HCT116 (cell line): ENCODE measurements around the gene SLC12A7. TPM values are rescaled to one million over a fixed set of nuclear protein-coding genes. Genes with fewer than 3 reads are reported as not detected.
A peak's percentile ranks its signal among the peaks of the same experiment; 100 is the strongest.

ENCODE experiments used
- ATAC-seq: fragments of 200-7000 bp; cut with Tn5 transposase; 2 replicates; pipeline ENCODE4 v1.9.1; 2020; ENCODE audit warnings: mild to moderate bottlenecking, moderate library complexity
- BruUV-seq: library from RNA; stranded (reverse); fragments of 400-500 nt; replicated peaks from 2 replicates; lab custom pipeline; 2021; lab: Mats Ljungman, UMichigan
- CTCF ChIA-PET: fragments of 300-600 bp; sonication (Branson Sonifier 250); formaldehyde crosslinking; loops from one replicate; lab custom pipeline; 2021; ENCODE audit warnings: antibody characterized with exemption; lab: Charles Lee
- POLR2A ChIA-PET: fragments of 300-600, 350-600 bp; sonication (Branson Sonifier 250); formaldehyde crosslinking; loops from one replicate; lab custom pipeline; 2021; ENCODE audit warnings: antibody characterized with exemption; lab: Charles Lee
- RAD21 ChIA-PET, 2 experiments: fragments of 300-600 bp; sonication (Branson Sonifier 250); formaldehyde crosslinking; loops; one replicate each; lab custom pipeline; 2023; ENCODE audit warnings: low total read pairs in 2 of 2; ENCODE audit not compliant: uncharacterized antibody in 2 of 2, unreplicated experiment in 2 of 2, low non-redundant PET in 1 of 2; lab: Charles Lee
- DNase-seq: peaks from one replicate; pipeline ENCODE4 v3.0.0-alpha.2; 2010; ENCODE audit warnings: low read depth, low spot score
- H2AFZ ChIP-seq: fragments of 200-600 bp; shearing (Covaris generic), sonication (generic); 2 replicates; pipeline ENCODE4 v1.6.1; 2017; ENCODE audit warnings: low read depth, mixed run types, mixed read lengths, antibody characterized with exemption, low read length; ENCODE audit not compliant: poor library complexity, severe bottlenecking
- H3K27ac ChIP-seq: 2 replicates; pipeline ENCODE4 v1.5.1; 2012; ENCODE audit warnings: low read depth, low read length
- H3K27me3 ChIP-seq: fragments of 200-600 bp; sonication (generic); 2 replicates; pipeline ENCODE4 v1.6.1; 2016; ENCODE audit warnings: mixed run types, low read length, mixed read lengths; ENCODE audit not compliant: insufficient read depth
- H3K36me3 ChIP-seq, 2 experiments: fragments of 200-500 bp in 1 of 2; fragments of 200-600 bp in 1 of 2; sonication (Bioruptor generic) in 1 of 2; sonication (generic) in 1 of 2; 2 replicates each; pipeline versions ENCODE4 v1.5.1 to v1.6.1; 2014 to 2016; ENCODE audit warnings: low read length in 2 of 2, inconsistent platforms in 1 of 2, mixed read lengths in 1 of 2, mixed run types in 1 of 2; ENCODE audit not compliant: insufficient read depth in 2 of 2, control insufficient read depth in 1 of 2
- H3K4me1 ChIP-seq, 2 experiments: fragments of 200-600 bp in 1 of 2; sonication (generic) in 1 of 2; 2 replicates each; pipeline versions ENCODE4 v1.5.1 to v1.6.1; 2012 to 2017; ENCODE audit warnings: low read length in 2 of 2, inconsistent platforms in 1 of 2, mild to moderate bottlenecking in 1 of 2, mixed read lengths in 1 of 2, mixed run types in 1 of 2, moderate library complexity in 1 of 2; ENCODE audit not compliant: insufficient read depth in 2 of 2, control insufficient read depth in 1 of 2
- H3K4me2 ChIP-seq: fragments of 200-600 bp; sonication (generic); 2 replicates; pipeline ENCODE4 v1.6.1; 2017; ENCODE audit warnings: mixed run types, low read length, mixed read lengths
- H3K4me3 ChIP-seq, 2 experiments: fragments of 200-600 bp in 1 of 2; sonication (generic) in 1 of 2; replicated peaks in 1 of 2; 2 replicates each; pipeline ENCODE4 v1.5.1; 2011 to 2016; ENCODE audit warnings: low read length in 2 of 2, control low read depth in 1 of 2, low read depth in 1 of 2, mild to moderate bottlenecking in 1 of 2, mixed read lengths in 1 of 2, mixed run types in 1 of 2
- H3K79me2 ChIP-seq: fragments of 200-600 bp; sonication (generic); 2 replicates; pipeline ENCODE4 v1.6.1; 2017; ENCODE audit warnings: mild to moderate bottlenecking, mixed run types, low read length, moderate library complexity, mixed read lengths; ENCODE audit not compliant: insufficient read depth
- H3K9ac ChIP-seq: fragments of 200-600 bp; sonication (generic); 2 replicates; pipeline ENCODE4 v1.6.1; 2016; ENCODE audit warnings: low read length, mixed read lengths
- H3K9me2 ChIP-seq: fragments of 200-600 bp; sonication (generic), shearing (Covaris generic); 2 replicates; pipeline ENCODE4 v1.6.1; 2017; ENCODE audit warnings: mixed run types, mild to moderate bottlenecking, moderate library complexity; ENCODE audit not compliant: insufficient read depth
- H3K9me3 ChIP-seq, 2 experiments: fragments of 200-500 bp in 1 of 2; fragments of 200-600 bp in 1 of 2; sonication (Bioruptor generic) in 1 of 2; sonication (generic) in 1 of 2; 2 replicates each; pipeline ENCODE4 v1.6.1; 2014 to 2017; ENCODE audit warnings: low read length in 2 of 2, mixed read lengths in 2 of 2, inconsistent platforms in 1 of 2, low read depth in 1 of 2, mild to moderate bottlenecking in 1 of 2, mixed run types in 1 of 2, moderate library complexity in 1 of 2; ENCODE audit not compliant: control insufficient read depth in 1 of 2, insufficient read depth in 1 of 2
- H4K20me1 ChIP-seq: fragments of 200-600 bp; sonication (generic), shearing (Covaris generic); 2 replicates; pipeline ENCODE4 v1.6.1; 2017; ENCODE audit warnings: mixed run types, mild to moderate bottlenecking, moderate library complexity; ENCODE audit not compliant: insufficient read depth
- CEBPB ChIP-seq: IDR thresholded peaks from 2 replicates; pipeline ENCODE4 v1.6.1; 2012; ENCODE audit warnings: low read depth
- EGR1 ChIP-seq: IDR thresholded peaks from 2 replicates; pipeline ENCODE4 v1.6.1; 2012; ENCODE audit warnings: low read depth
- ELF1 ChIP-seq: IDR thresholded peaks from 2 replicates; pipeline ENCODE4 v1.6.1; 2012; ENCODE audit warnings: low read depth, borderline replicate concordance
- EZH2 ChIP-seq: fragments of 200-600 bp; sonication (generic); IDR thresholded peaks from 2 replicates; pipeline ENCODE4 v1.6.1; 2017; ENCODE audit warnings: antibody characterized with exemption, mixed run types
- FOSL1 ChIP-seq: IDR thresholded peaks from 2 replicates; pipeline ENCODE4 v1.6.1; 2012; ENCODE audit warnings: low read depth
- JUND ChIP-seq: IDR thresholded peaks from 2 replicates; pipeline ENCODE4 v1.6.1; 2012
- POLR2A ChIP-seq: IDR thresholded peaks from 2 replicates; pipeline ENCODE4 v1.7.0; 2011; ENCODE audit warnings: borderline replicate concordance; ENCODE audit not compliant: insufficient read depth, insufficient read length; ENCODE audit errors: extremely low read depth
- POLR2AphosphoS5 ChIP-seq: IDR thresholded peaks from 2 replicates; pipeline ENCODE4 v1.6.1; 2011; ENCODE audit warnings: mild to moderate bottlenecking, low read depth, low read length, moderate library complexity
- RAD21 ChIP-seq: IDR thresholded peaks from 2 replicates; pipeline ENCODE4 v1.6.1; 2012; ENCODE audit warnings: low read depth, mild to moderate bottlenecking
- SP1 ChIP-seq: IDR thresholded peaks from 2 replicates; pipeline ENCODE4 v1.6.1; 2012; ENCODE audit warnings: low read depth
- TCF7L2 ChIP-seq: IDR thresholded peaks from 2 replicates; pipeline ENCODE4 v1.7.0; 2011; ENCODE audit warnings: borderline replicate concordance, inconsistent platforms; ENCODE audit not compliant: insufficient read depth, insufficient read length; ENCODE audit errors: extremely low read depth
- YY1 ChIP-seq: IDR thresholded peaks from 2 replicates; pipeline ENCODE4 v1.6.1; 2011; ENCODE audit warnings: low read length, low read depth, moderate library complexity, mild to moderate bottlenecking; ENCODE audit not compliant: insufficient replicate concordance; ENCODE audit errors: extremely low read depth
- ZFX ChIP-seq: fragments of 450-650 bp; IDR thresholded peaks from 2 replicates; pipeline ENCODE4 v1.6.1; 2017
- ZNF274 ChIP-seq: fragments of 200-500 bp; sonication (Bioruptor generic); IDR thresholded peaks from 2 replicates; pipeline ENCODE4 v1.6.1; 2014; ENCODE audit warnings: mild to moderate bottlenecking, low read depth, low read length, inconsistent platforms
- intact Hi-C: fragments of 100-400 bp; cut with micrococcal nuclease; formaldehyde crosslinking; loops from 2 replicates; pipeline ENCODE4 v1.10.0; 2022
- total RNA-seq: library from RNA; stranded (reverse); gene quantifications from one replicate; pipeline ENCODE4 v1.2.1, GENCODE V29; 2021; ENCODE audit not compliant: unreplicated experiment
- TF ChIP-seq, protein P1 (sequence below): IDR thresholded peaks from 2 replicates; pipeline ENCODE4 v1.6.1; 2012
- TF ChIP-seq, protein P2 (sequence below): IDR thresholded peaks from 2 replicates; pipeline ENCODE4 v1.6.1; 2012
- TF ChIP-seq, protein P3 (sequence below), 3 experiments: fragments of 200-600 bp in 1 of 3; sonication (generic) in 1 of 3; IDR thresholded peaks in 2 of 3; conservative IDR thresholded peaks in 1 of 3; 2 replicates each; pipeline ENCODE4 v1.5.1; 2012 to 2017; ENCODE audit warnings: low read depth in 2 of 3, low read length in 2 of 3, antibody characterized with exemption in 1 of 3, borderline replicate concordance in 1 of 3, control low read depth in 1 of 3, mild to moderate bottlenecking in 1 of 3, mixed read lengths in 1 of 3, mixed run types in 1 of 3, moderate library complexity in 1 of 3; ENCODE audit not compliant: insufficient read depth in 1 of 3
- TF ChIP-seq, protein P4 (sequence below): IDR thresholded peaks from 2 replicates; pipeline ENCODE4 v1.6.1; 2011; ENCODE audit warnings: mild to moderate bottlenecking, low read length, moderate library complexity; ENCODE audit not compliant: insufficient replicate concordance; ENCODE audit errors: extremely low read depth

Gene SLC12A7
- total RNA-seq, 1 experiment from 2014 or later, result 29.6 TPM

DNA sequence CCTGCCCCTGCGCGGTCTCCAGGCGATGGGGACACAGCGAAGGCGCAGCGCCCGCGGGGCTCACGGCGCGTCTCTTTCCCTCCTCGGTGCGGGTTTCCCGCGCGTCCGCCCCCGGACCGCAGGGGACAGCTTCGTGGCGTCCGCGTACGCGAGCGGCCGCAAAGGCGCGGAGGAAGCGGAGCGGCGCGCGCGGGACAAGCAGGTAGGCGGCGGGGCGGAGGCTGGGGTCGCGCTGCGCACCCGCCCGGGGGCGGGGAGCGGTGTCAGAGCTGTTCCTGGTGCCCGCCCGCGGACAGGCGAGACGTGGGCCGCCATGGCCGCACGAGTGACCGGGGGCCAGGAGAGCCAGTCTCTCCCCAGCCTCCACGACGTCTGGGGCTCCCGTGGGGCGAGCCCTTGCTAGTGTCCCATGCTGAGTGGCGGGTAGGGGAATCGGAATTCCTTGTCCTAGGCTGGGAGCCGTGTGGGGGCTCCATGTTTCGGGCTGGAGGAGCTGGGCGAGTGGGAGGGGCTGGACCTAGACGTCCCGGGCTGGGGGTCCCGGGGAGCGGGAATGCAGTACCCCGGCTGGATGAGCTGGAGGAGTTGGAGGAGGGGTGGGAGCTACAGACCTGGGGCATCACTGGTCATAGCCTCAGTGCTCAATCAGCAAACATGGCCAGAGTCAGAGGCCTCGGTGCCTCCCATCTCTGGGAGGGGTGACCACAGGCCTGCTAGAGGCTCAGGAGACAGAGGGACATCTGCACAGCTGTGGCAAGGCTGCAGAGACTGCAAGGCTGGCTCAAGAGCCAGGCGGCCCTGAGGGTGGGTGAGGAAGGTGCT, 102.3 kb downstream of the SLC12A7 start (continued):
- no peak for TF ChIP-seq TCF7L2

- DNase-seq (no peak), ATAC-seq (peak; percentile 58)
- peak within 1 kb of the TSS; percentile 81 for H3K4me2 ChIP-seq
- H3K27ac ChIP-seq, result peak within 1 kb of the TSS; percentile 18; the same call in 1 of the 2 replicates
- ChIA-PET CTCF (interaction anchor here (0.7 to 1.9 kb wide), 3 partner anchors 74 to 671 kb away, joined by 3 to 7 read pairs (median 4); no protein-coding TSS in a partner anchor), POLR2A (no interaction called here), RAD21 (no interaction called here)
- no TSS peak for BruUV-seq
- intact Hi-C loops, result loop anchor here (10.0 kb wide), 1 partner anchor 156 kb away; no protein-coding TSS in a partner anchor
- H3K9me3 ChIP-seq, result no peaks in the 10 kb centered on the region
- H4K20me1 ChIP-seq, result no peaks in the 10 kb centered on the region; the same call in 1 of the 2 replicates
- peaks cover 30 to 52% of the 10 kb centered on the region in 2 experiments for H3K4me1 ChIP-seq
- H3K27me3 ChIP-seq, result no peaks in the 10 kb centered on the region; the same call in 1 of the 2 replicates
- H3K9ac ChIP-seq, result peak within 1 kb of the TSS; percentile 56
- no peaks in the 10 kb centered on the region for H3K79me2 ChIP-seq
- H3K4me3 ChIP-seq, result peak within 1 kb of the TSS; percentile 40 to 59
- no peak within 1 kb of the TSS for H2AFZ ChIP-seq
- no peaks in the 10 kb centered on the region for H3K9me2 ChIP-seq
- 0 out of 4 replicates have a peak, but pooled peaks cover 0 to 4% of the 10 kb centered on the region in 2 experiments for H3K36me3 ChIP-seq
- TF ChIP-seq POLR2AphosphoS5 (peak; percentile 54; the same call in 1 of the 2 replicates), RAD21 (no peak), EZH2 (no peak), CEBPB (no peak), FOSL1 (no peak), EGR1 (no peak), YY1 (no peak), ZNF274 (no peak), POLR2A (peak; percentile 50), SP1 (no peak), ELF1 (no peak), JUND (no peak), ZFX (peak; percentile 50; the same call in 1 of the 2 replicates)
- TF ChIP-seq, protein P1, sequence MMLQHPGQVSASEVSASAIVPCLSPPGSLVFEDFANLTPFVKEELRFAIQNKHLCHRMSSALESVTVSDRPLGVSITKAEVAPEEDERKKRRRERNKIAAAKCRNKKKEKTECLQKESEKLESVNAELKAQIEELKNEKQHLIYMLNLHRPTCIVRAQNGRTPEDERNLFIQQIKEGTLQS, result no peak
- TF ChIP-seq, protein P2, sequence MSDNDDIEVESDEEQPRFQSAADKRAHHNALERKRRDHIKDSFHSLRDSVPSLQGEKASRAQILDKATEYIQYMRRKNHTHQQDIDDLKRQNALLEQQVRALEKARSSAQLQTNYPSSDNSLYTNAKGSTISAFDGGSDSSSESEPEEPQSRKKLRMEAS, result no peak
- TF ChIP-seq, protein P3, sequence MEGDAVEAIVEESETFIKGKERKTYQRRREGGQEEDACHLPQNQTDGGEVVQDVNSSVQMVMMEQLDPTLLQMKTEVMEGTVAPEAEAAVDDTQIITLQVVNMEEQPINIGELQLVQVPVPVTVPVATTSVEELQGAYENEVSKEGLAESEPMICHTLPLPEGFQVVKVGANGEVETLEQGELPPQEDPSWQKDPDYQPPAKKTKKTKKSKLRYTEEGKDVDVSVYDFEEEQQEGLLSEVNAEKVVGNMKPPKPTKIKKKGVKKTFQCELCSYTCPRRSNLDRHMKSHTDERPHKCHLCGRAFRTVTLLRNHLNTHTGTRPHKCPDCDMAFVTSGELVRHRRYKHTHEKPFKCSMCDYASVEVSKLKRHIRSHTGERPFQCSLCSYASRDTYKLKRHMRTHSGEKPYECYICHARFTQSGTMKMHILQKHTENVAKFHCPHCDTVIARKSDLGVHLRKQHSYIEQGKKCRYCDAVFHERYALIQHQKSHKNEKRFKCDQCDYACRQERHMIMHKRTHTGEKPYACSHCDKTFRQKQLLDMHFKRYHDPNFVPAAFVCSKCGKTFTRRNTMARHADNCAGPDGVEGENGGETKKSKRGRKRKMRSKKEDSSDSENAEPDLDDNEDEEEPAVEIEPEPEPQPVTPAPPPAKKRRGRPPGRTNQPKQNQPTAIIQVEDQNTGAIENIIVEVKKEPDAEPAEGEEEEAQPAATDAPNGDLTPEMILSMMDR (IDR thresholded peaks at IDR 0.05 in 2 of 3, conservative IDR thresholded peaks at IDR 0.05 in 1 of 3; ENCODE audit: borderline replicate concordance in 1 of 3, insufficient read depth in 1 of 3, low read depth in 2 of 3, low read length in 2 of 3), result peak in 2 of 3 experiments; percentile 69 to 71; a peak in 4 of 6 replicates
- TF ChIP-seq, protein P4, sequence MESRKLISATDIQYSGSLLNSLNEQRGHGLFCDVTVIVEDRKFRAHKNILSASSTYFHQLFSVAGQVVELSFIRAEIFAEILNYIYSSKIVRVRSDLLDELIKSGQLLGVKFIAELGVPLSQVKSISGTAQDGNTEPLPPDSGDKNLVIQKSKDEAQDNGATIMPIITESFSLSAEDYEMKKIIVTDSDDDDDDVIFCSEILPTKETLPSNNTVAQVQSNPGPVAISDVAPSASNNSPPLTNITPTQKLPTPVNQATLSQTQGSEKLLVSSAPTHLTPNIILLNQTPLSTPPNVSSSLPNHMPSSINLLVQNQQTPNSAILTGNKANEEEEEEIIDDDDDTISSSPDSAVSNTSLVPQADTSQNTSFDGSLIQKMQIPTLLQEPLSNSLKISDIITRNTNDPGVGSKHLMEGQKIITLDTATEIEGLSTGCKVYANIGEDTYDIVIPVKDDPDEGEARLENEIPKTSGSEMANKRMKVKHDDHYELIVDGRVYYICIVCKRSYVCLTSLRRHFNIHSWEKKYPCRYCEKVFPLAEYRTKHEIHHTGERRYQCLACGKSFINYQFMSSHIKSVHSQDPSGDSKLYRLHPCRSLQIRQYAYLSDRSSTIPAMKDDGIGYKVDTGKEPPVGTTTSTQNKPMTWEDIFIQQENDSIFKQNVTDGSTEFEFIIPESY, result no peak
Measured at GRCh38 chr5:1008451-1009358, 103.2 kb downstream of the SLC12A7 start, which contains the start of gene NKD2. Gene NKD2 (plus strand): TSS chr5:1008802. CDS start chr5:1009058, 256 bp downstream.
